Activated naive CD4-positive, alpha-beta T cell treated with anti-CD3 and anti-CD28 coated beads for 36 hours (primary cell): ENCODE data around the gene KRT7. TPM values are rescaled to one million over a fixed set of nuclear protein-coding genes. Genes with fewer than 3 reads are reported as not detected.

ENCODE experiments used
- CTCF ChIA-PET: fragments of 350-600 bp; sonication (Branson Sonifier 250); formaldehyde crosslinking; loops from one replicate; lab custom pipeline; 2021; ENCODE audit warnings: antibody characterized with exemption; lab: Charles Lee
- DNase-seq: peaks from one replicate; pipeline ENCODE4 v3.0.0-alpha.2; 2020
- H3K27ac Mint-ChIP-seq: one replicate; pipeline ENCODE4 v1.8.0; 2021; ENCODE audit warnings: mild to moderate bottlenecking, mixed read lengths
- H3K27me3 Mint-ChIP-seq: one replicate; pipeline ENCODE4 v1.8.0; 2021; ENCODE audit warnings: low read depth, mixed read lengths
- H3K36me3 Mint-ChIP-seq: one replicate; pipeline ENCODE4 v1.8.0; 2021; ENCODE audit warnings: low read depth, mixed read lengths
- H3K4me1 Mint-ChIP-seq: one replicate; pipeline ENCODE4 v1.8.0; 2021; ENCODE audit warnings: low read depth, mixed read lengths
- H3K4me3 Mint-ChIP-seq: one replicate; pipeline ENCODE4 v1.8.0; 2021; ENCODE audit warnings: mild to moderate bottlenecking, moderate library complexity, mixed read lengths
- H3K9me3 Mint-ChIP-seq: one replicate; pipeline ENCODE4 v1.8.0; 2021; ENCODE audit warnings: mixed read lengths
- intact Hi-C: fragments of 100-400 bp; cut with micrococcal nuclease; formaldehyde crosslinking; loops from one replicate; pipeline ENCODE4 v1.15.1; 2023
- total RNA-seq, 2 experiments: library from RNA; stranded (reverse); gene quantifications; one replicate each; pipeline ENCODE4 v1.2.3, GENCODE V29; 2021

KRT7 gene
- total RNA-seq, 2 experiments from 2014 or later, result 1.9 to 3.4 TPM

GRCh38 chr12:52210186-52210924 lies 22.7 kb upstream of the KRT7 start:
- Mint-ChIP-seq H3K27ac (no peak overlapping the region), H3K27me3 (peaks cover 3% of the 10 kb centered on the region), H3K4me1 (no peaks in the 10 kb centered on the region), H3K36me3 (no peaks in the 10 kb centered on the region), H3K9me3 (no peaks in the 10 kb centered on the region), H3K4me3 (no peak overlapping the region)
- CTCF ChIA-PET, result no interaction called here
- DNase-seq, result no peak
- intact Hi-C loops, result no loop called here

- CTCF ChIA-PET, result no interaction called here
- no peak for DNase-seq
- intact Hi-C loops, result no loop called here
- Mint-ChIP-seq H3K27me3 (peaks cover 6% of the 10 kb centered on the region), H3K36me3 (no peaks in the 10 kb centered on the region), H3K4me1 (no peaks in the 10 kb centered on the region), H3K27ac (no peak overlapping the region), H3K4me3 (no peak overlapping the region), H3K9me3 (no peaks in the 10 kb centered on the region)
Measured at GRCh38 chr12:52210925-52211650, 22.0 kb upstream of the KRT7 start.

GRCh38 chr12:52211716-52212585 lies 21.1 kb upstream of the KRT7 start:
- intact Hi-C loops, result no loop called here
- no peak for DNase-seq

GRCh38 chr12:52212701-52213563 lies 20.1 kb upstream of the KRT7 start:
- CTCF ChIA-PET, result interaction anchor here (0.9 to 1.4 kb wide), 3 partner anchors 9 to 66 kb away, joined by 3 to 4 read pairs (median 3); no protein-coding TSS in a partner anchor
- H3K27ac Mint-ChIP-seq, result no peak overlapping the region
- no peaks in the 10 kb centered on the region for H3K4me1 Mint-ChIP-seq
- no peak overlapping the region for H3K4me3 Mint-ChIP-seq
- H3K36me3 Mint-ChIP-seq, result no peaks in the 10 kb centered on the region
- intact Hi-C loops, result no loop called here
- DNase-seq, result no peak
- H3K27me3 Mint-ChIP-seq, result peaks cover 8% of the 10 kb centered on the region
- no peaks in the 10 kb centered on the region for H3K9me3 Mint-ChIP-seq

More at GRCh38 chr12:52211716-52212585, 21.1 kb upstream of the KRT7 start:
- no peaks in the 10 kb centered on the region for H3K36me3 Mint-ChIP-seq
- no peaks in the 10 kb centered on the region for H3K9me3 Mint-ChIP-seq
- H3K27me3 Mint-ChIP-seq, result peaks cover 6% of the 10 kb centered on the region
- CTCF ChIA-PET, result no interaction called here
- H3K4me1 Mint-ChIP-seq, result no peaks in the 10 kb centered on the region
- no peak overlapping the region for H3K4me3 Mint-ChIP-seq
- no peak overlapping the region for H3K27ac Mint-ChIP-seq

GRCh38 chr12:52213564-52214420 lies 19.3 kb upstream of the KRT7 start:
- Mint-ChIP-seq H3K4me3 (no peak overlapping the region), H3K27me3 (peaks cover 8% of the 10 kb centered on the region), H3K27ac (no peak overlapping the region), H3K4me1 (no peaks in the 10 kb centered on the region), H3K9me3 (no peaks in the 10 kb centered on the region), H3K36me3 (no peaks in the 10 kb centered on the region)
- intact Hi-C loops, result no loop called here
- CTCF ChIA-PET, result interaction anchor here (0.9 to 1.5 kb wide), 4 partner anchors 8 to 66 kb away, joined by 3 to 4 read pairs (median 3); no protein-coding TSS in a partner anchor
- peak; percentile 78 for DNase-seq

- no peak overlapping the region for H3K27ac Mint-ChIP-seq
- CTCF ChIA-PET, result interaction anchor here (1.3 to 1.5 kb wide), 4 partner anchors 11 to 65 kb away, joined by 3 to 4 read pairs (median 3); no protein-coding TSS in a partner anchor
- H3K36me3 Mint-ChIP-seq, result no peaks in the 10 kb centered on the region
- intact Hi-C loops, result no loop called here
- H3K27me3 Mint-ChIP-seq, result peaks cover 8% of the 10 kb centered on the region
- no peak for DNase-seq
- no peaks in the 10 kb centered on the region for H3K4me1 Mint-ChIP-seq
- no peak overlapping the region for H3K4me3 Mint-ChIP-seq
- no peaks in the 10 kb centered on the region for H3K9me3 Mint-ChIP-seq
Measured at GRCh38 chr12:52214421-52214802, 18.6 kb upstream of the KRT7 start.

- Mint-ChIP-seq H3K36me3 (no peaks in the 10 kb centered on the region), H3K27ac (no peak overlapping the region), H3K4me1 (no peaks in the 10 kb centered on the region), H3K9me3 (no peaks in the 10 kb centered on the region), H3K4me3 (no peak overlapping the region), H3K27me3 (peaks cover 15% of the 10 kb centered on the region)
- CTCF ChIA-PET, result interaction anchor here (0.7 to 1.3 kb wide), 3 partner anchors 10 to 88 kb away, joined by 3 to 7 read pairs (median 3); no protein-coding TSS in a partner anchor
- no peak for DNase-seq
- intact Hi-C loops, result no loop called here
Measured at GRCh38 chr12:52215587-52216031, 17.4 kb upstream of the KRT7 start.

GRCh38 chr12:52216100-52216499 lies 16.9 kb upstream of the KRT7 start:
- Mint-ChIP-seq H3K4me3 (no peak overlapping the region), H3K27me3 (peaks cover 17% of the 10 kb centered on the region), H3K4me1 (peaks cover 2% of the 10 kb centered on the region), H3K9me3 (no peaks in the 10 kb centered on the region), H3K27ac (no peak overlapping the region), H3K36me3 (no peaks in the 10 kb centered on the region)
- CTCF ChIA-PET, result interaction anchor here (0.7 to 1.3 kb wide), 2 partner anchors 9 to 88 kb away, joined by 3 to 7 read pairs; no protein-coding TSS in a partner anchor
- intact Hi-C loops, result no loop called here
- DNase-seq, result no peak

- CTCF ChIA-PET, result interaction anchor here (0.7 to 1.3 kb wide), 2 partner anchors 8 to 95 kb away, joined by 3 to 7 read pairs; no protein-coding TSS in a partner anchor
- DNase-seq, result no peak
- Mint-ChIP-seq H3K36me3 (no peaks in the 10 kb centered on the region), H3K4me1 (peaks cover 6% of the 10 kb centered on the region), H3K9me3 (no peaks in the 10 kb centered on the region), H3K27me3 (peaks cover 18% of the 10 kb centered on the region), H3K27ac (no peak overlapping the region), H3K4me3 (no peak overlapping the region)
- intact Hi-C loops, result no loop called here
Measured at GRCh38 chr12:52216807-52217206, 16.2 kb upstream of the KRT7 start.

GRCh38 chr12:52217223-52217622 lies 15.8 kb upstream of the KRT7 start:
- no peak overlapping the region for H3K27ac Mint-ChIP-seq
- no peaks in the 10 kb centered on the region for H3K36me3 Mint-ChIP-seq
- peaks cover 18% of the 10 kb centered on the region for H3K27me3 Mint-ChIP-seq
- no peak overlapping the region for H3K4me3 Mint-ChIP-seq
- no peak for DNase-seq
- peaks cover 10% of the 10 kb centered on the region for H3K4me1 Mint-ChIP-seq
- H3K9me3 Mint-ChIP-seq, result no peaks in the 10 kb centered on the region
- CTCF ChIA-PET, result interaction anchor here (0.7 kb wide), 1 partner anchor 96 kb away, joined by 3 read pairs; no protein-coding TSS in a partner anchor
- intact Hi-C loops, result no loop called here
